NCI-H345 treated with DMSO at 0.1 percent for 48 hours (cell line): Measurements from ENCODE around the gene BTBD7.

Source experiments
- DNase-seq: peaks from one replicate; lab custom pipeline; 2025; ENCODE audit not compliant: unreplicated experiment; lab: John Stamatoyannopoulos, UW

Gene BTBD7

GRCh38 chr14:93329965-93330608, 2.7 kb downstream of the BTBD7 start:
- DNase-seq: no peak

- DNase-seq: no peak
Measured at GRCh38 chr14:93328546-93328945, 4.3 kb downstream of the BTBD7 start.

- no peak for DNase-seq
Measured at GRCh38 chr14:93326196-93326595, 6.6 kb downstream of the BTBD7 start.

GRCh38 chr14:93323600-93324174, 9.1 kb downstream of the BTBD7 start:
- DNase-seq: no peak

- DNase-seq: no peak
Measured at GRCh38 chr14:93322929-93323599, 9.8 kb downstream of the BTBD7 start.

- DNase-seq: no peak
Measured at GRCh38 chr14:93320489-93320888, 12.3 kb downstream of the BTBD7 start.

DNA sequence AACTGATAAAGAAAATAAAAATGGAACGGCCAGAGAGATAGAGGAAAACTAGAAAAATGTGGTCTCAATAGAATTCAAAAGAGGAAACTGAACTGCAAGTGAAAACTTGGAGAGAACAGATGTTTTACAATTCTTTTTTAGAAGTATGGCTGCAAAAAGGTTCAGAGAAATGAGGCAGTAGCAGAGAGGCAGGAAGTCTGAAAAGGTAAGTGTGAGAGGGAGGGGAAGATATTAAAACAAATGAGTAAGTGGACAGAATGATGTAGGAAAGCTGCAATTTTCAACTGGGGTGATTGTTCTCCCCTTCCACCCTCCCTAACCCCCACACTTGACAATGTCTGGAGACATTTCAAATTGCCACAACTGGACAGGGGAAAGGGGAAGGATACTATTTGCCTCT, 12.9 kb downstream of the BTBD7 start:
- DNase-seq: no peak

DNA sequence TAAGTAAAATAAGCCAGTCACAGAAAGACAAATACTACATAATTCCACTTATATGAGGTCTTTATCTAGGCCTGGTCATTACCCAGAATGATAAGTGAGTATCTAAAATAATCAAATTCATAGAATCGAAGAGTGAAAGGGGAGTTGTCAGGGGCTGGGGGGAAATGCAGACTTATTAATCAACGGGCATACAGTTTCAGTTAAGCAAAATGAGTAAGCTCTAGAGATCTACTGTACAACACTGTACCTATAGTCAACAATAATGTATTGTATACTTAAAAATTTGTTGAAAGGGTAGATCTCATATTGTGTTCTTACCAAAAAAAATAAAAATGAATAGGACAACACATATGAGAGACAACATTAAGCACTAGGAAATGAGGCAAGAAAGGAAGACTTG, 13.3 kb downstream of the BTBD7 start:
- DNase-seq: no peak

DNA sequence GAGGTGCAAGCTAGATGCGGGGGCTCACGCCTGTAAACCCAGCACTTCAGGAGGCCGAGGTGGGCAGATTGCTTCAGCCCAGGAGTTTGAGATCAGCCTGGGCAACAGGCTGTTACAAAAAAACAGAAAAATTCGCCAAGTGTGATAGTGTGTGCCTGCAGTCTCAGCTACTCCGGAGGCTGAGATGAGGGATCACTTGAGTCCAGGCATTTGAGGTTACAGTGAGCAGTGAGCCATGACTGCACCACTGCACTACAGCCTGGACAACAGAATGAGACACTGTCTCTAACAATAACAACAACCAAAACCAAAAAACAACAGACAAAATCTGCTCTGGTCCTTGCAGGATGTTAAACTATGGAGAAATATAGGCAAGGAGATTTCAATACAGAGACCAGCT, 13.9 kb downstream of the BTBD7 start:
- no peak for DNase-seq

DNA sequence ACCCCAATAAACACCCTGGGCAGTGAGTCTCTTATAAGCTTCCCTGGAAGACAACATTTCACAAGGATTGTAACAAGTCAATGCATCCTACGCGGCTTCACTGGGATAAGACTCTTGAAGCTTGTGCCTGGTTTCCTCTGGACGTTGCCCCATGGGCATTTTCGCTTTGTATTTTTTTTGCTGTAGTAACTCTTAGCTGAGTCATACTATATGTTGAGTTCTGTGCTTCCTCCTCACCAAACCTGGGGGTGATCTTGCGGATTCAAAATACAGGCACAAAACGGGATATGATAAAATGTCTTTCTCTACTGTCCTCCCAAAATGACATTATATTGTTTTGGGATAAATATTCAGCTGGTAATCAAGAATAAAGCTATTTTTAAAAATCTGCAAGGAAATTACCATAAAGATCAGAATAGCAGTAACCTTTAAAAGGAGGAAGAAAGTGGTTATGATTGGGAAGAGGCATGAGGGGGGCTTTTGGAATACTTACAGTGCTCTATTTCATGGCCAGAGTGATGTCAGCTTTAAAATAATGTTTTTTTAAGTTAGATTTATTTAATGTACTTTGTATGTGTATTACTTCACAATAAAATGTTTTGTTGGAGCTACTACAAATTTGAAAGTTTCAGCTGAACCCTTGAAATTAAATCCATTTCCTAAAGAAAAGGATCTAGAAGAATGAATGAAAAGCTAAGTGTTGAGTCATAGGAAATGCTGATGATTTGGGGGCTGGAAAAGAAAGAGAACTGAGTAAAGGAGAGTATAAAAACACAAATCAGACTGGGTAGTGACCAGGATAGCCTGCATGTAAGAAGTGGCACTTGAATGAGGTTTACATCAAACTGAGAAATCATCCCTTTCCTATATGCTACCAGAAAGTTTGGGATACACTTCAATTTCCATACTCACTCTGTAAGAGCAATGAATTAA, 14.7 kb downstream of the BTBD7 start:
- no peak for DNase-seq

GRCh38 chr14:93317210-93317874, 15.5 kb downstream of the BTBD7 start:
- DNase-seq: no peak

DNA sequence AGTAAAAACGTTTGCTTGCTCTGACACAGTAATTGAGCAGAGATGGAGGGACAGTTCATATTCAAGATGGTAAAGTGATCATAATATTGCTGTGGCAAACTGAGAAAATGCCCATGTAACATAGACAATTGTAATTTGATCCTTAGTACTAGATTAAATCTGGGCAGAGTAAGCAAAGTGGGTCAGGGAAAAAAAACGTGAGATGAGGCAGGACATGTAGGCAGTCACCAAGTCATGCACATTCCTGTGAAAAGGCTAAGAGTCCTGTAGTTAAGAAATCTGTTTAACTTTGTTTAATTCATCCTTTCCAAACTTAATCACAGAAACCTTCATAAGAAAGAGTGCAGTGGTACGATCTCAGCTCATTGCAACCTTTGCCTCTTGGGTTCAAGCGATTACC, 16.1 kb downstream of the BTBD7 start:
- DNase-seq: no peak

DNA sequence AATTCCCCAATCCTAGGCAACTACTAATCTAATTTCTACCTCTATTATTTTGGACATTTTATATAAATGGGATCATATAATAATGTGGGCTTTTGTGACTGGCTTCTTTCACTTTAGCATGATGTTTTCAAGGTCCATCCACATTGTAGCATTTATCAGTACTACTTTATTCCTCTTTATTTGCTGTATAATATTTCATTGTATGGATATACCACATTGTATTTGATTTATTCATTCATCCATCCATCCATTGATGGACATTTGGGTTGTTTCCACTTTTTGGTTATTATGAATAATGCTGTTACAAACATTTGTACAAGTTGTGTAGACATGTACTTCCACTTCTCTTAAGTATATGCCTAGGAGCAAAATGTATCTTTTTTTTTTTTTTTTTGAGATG, 17.3 kb downstream of the BTBD7 start:
- no peak for DNase-seq

GRCh38 chr14:93311082-93311481, 21.8 kb downstream of the BTBD7 start:
- DNase-seq: no peak

- no peak for DNase-seq
Measured at GRCh38 chr14:93309427-93309966, 23.3 kb downstream of the BTBD7 start.

- no peak for DNase-seq
Measured at GRCh38 chr14:93308686-93309345, 24.0 kb downstream of the BTBD7 start.

GRCh38 chr14:93306812-93307211, 26.0 kb downstream of the BTBD7 start:
- no peak for DNase-seq

- no peak for DNase-seq
Measured at GRCh38 chr14:93305725-93306418, 27.0 kb downstream of the BTBD7 start.

- no peak for DNase-seq
Measured at GRCh38 chr14:93304771-93305170, 28.1 kb downstream of the BTBD7 start.

DNA sequence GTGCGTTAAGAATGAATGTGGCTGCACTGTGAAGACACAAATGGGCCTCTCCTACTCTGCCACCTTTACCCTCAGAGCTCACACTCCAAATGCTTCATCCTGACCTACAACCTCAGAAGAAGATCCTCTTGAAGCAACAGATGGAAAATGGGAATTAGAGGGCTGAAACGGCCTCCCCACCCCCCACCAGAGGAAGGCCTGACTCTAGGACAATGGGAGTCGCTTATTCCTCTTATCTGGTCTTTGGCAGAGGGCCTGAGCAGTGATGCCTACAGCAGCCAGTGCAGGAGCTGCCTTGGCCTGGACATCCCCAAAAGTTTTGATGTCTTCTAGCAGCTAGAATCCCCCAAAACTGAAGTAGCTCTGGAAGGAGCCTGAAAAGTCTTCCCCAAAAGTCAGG, 29.2 kb downstream of the BTBD7 start:
- DNase-seq: no peak
